Measurements from ENCODE around the gene TIRAP. TPM values are rescaled to one million over a fixed set of nuclear protein-coding genes. Genes with fewer than 3 reads are reported as not detected.
A peak's percentile ranks its signal among the peaks of the same experiment; 100 is the strongest.

TIRAP gene
- total and polyA plus RNA-seq, 9 of the 15 experiments (the other 6 are each of a cell fraction or from before 2014, with no cell fraction given) = 0.60 to 8.7 (median 3.7) TPM

GRCh38 chr11:126281666-126282175, 1.2 kb upstream of the TIRAP start:
- Histone ChIP-seq H3K9me3 (replicated peaks; ENCODE audit: control insufficient read depth, insufficient read depth, low read depth, low read length) (no peaks in the 10 kb centered on the region), H3K4me1 (replicated peaks in 1 of 2; ENCODE audit: control insufficient read depth in 2 of 2, insufficient read depth in 2 of 2, low read length in 2 of 2) (peaks cover 19 to 26% of the 10 kb centered on the region in 2 experiments; a peak in 4 of 5 replicates), H3K4me2 (ENCODE audit: insufficient read depth, low read length) (0 out of 2 replicates have a peak overlapping the region, but pooled peaks have one; percentile 90), H3K4me3 (no peak overlapping the region), H3K9me1 (ENCODE audit: control insufficient read depth, insufficient read depth, low read length) (no peaks in the 10 kb centered on the region), H3K79me2 (ENCODE audit: control insufficient read depth, insufficient read depth, low read length) (no peaks in the 10 kb centered on the region), H2AFZ (ENCODE audit: low read depth, low read length) (no peak overlapping the region), H3K27me3 (ENCODE audit: control insufficient read depth in 2 of 2, insufficient read depth in 2 of 2, low read length in 2 of 2) (no peaks in the 10 kb centered on the region), H3K9ac (ENCODE audit: insufficient read depth in 1 of 2, low read depth in 2 of 2, low read length in 2 of 2) (no peak overlapping the region), H3K36me3 (ENCODE audit: control insufficient read depth, insufficient read depth, low read length) (peaks cover 15% of the 10 kb centered on the region; the same call in 2 of the 3 replicates), H3K27ac (ENCODE audit: extremely low read depth, low read depth, low read length) (no peak overlapping the region), H4K20me1 (replicated peaks; ENCODE audit: control insufficient read depth, insufficient read depth, low read length) (no peaks in the 10 kb centered on the region; the same call in 1 of the 2 replicates)
- DNase-seq (ENCODE audit: extremely low read depth in 1 of 4, low spot score in 3 of 4) (no peak), FAIRE-seq (no peak), ATAC-seq (no peak)
- in situ Hi-C loops (cut with MboI) = no loop called here
- ChIA-PET CTCF (ENCODE audit: low intra/inter-chr PET ratio) (no interaction called here), POLR2A (interaction anchor here (0.6 to 2.5 kb wide), 4 partner anchors 9 to 14 kb away, joined by 3 to 14 read pairs (median 5); partner anchors contain the start of genes FOXRED1 and SRPRA)
- no peak for TF ChIP-seq GTF2E2 (tag; IDR thresholded peaks at IDR 0.05)
- no peak for TF ChIP-seq SRF (CRISPR knock-in tag; IDR thresholded peaks at IDR 0.05)
- no peak for TF ChIP-seq ZNF174 (CRISPR knock-in tag; IDR thresholded peaks at IDR 0.05)
- no peak for TF ChIP-seq HMG20B (CRISPR knock-in tag; IDR thresholded peaks at IDR 0.05)
- TF ChIP-seq ZBTB5 (IDR thresholded peaks at IDR 0.05) = no peak
- TF ChIP-seq ZNF695 (CRISPR knock-in tag; IDR thresholded peaks at IDR 0.05) = no peak
- intact Hi-C loops (cut with micrococcal nuclease) = no loop called here
- 88% methylated on average over 10 of the region's 10 CpGs for WGBS (ENCODE audit: insufficient coverage, low coverage, missing lambda C conversion rate)
- no TSS peak for BruUV-seq (replicated peaks)

Measured in K562 (cell line).